RPMI8226 (cell line): Measurements from ENCODE around the gene GSE1.

Experiments used
- DNase-seq: peaks from one replicate; pipeline ENCODE4 v3.0.0-alpha.2; 2015

Gene GSE1

GRCh38 chr16:85710732-85711131, 97.6 kb downstream of the GSE1 start:
- DNase-seq, result no peak

DNA sequence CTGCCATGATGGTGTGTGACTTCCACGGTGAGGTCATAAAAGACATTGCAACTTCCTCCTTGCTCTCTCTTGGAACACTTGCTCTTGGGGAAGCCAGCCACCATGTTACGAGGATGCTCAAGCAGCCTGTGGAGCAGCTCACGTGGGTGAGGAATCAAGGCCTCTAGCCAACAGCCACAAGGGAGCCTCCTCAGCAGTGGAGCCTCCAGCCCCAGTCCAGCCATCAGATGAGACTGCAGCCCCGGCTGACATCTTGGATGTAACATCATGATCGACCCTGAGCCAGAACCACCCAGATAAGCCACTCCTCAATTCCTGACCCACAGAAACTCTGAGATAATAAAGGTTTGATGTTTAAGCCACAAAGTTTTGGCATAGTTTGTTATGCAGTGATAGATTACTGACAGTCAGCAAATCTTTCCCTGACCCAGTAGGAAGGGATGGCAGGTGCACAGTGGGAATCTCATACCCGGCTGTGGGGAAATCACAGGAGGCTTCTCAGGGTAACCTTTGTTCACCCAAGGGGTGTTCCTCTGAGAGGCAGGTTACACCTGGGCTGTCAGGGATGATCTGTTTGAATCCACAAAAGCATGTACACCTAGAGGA, 99.0 kb downstream of the GSE1 start:
- DNase-seq, result peak; percentile 40

- DNase-seq, result no peak
These were observed 99.7 kb downstream of the GSE1 start for GRCh38 chr16:85712801-85713200.

DNA sequence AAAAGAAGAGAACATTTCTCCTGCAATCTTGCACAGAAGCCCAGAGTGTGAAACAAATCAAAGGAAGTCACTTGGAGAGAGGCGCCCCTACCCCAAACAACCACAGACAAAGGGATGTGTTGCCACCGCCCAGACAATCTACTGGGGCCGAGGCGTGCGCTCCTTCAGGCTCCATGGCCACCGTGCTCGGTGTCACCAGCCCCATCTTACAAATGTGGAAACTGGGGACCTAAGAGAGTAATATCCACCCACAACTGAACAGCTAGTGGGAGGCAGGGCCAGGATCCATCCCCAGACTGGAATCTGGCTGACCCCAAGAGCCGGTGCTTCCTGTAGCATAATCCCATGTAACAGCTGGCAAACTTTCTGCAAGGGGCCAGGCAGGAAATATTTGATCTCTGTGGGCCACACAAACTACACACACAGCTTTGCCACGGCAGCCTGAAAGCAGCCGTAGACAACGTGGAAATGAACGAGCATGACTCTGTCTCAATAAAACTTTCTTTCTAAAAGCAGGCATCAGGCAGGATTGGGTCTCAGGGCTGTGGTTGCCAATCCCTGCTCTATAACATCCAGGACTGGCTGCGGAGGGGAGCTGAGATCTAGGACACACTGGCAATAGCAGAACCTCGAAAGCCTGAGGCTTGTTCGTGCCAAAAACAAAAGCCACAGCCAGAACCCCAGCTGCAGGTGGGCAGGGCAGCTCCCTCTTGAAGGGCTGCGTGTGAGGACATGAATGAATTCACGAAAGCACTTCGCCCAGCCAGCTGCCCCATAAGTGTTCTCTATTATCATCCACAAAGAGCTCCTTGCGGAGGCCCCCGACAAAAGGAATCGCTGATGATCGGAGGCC, 102.3 kb downstream of the GSE1 start:
- peak; percentile 63 for DNase-seq

- no peak for DNase-seq
These were observed 103.0 kb downstream of the GSE1 start for GRCh38 chr16:85716022-85716679.

DNA sequence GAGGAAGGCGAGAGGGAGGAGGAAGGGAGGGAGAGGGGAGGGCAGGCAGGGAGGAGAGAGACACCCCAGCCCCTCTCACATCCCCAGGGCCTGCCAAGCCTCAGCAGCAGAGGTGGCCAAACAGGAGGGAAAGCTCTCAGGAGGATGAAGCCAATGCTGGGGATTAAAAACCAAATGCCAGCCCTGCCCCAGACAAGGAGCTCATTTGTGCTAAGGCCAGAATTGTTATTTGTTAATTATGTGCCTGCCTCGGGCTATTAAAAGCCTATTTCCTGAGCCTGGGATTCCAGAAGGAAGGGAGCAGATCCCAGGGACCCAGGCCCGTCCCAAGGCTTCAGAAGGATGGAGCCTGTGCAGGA, 103.5 kb downstream of the GSE1 start:
- no peak for DNase-seq

- peak; percentile 70 for DNase-seq
These were observed 104.5 kb downstream of the GSE1 start for GRCh38 chr16:85717393-85718152.

DNA sequence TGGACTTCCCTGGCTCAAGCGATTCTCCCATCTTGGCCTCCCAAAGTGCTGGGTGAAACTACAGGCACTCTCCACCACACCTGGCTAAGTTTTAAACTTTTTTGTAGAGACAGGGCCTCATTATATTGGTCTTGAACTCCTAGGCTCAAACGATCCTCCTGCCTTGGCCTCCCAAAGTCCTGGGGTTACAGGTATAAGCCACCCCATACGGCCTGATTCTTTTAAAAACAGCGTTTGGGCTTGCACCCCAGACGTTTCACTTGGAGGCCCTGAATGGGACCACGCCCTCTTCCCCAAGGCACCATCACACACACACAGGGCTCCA, 105.0 kb downstream of the GSE1 start:
- DNase-seq, result no peak

GRCh38 chr16:85718682-85719081, 105.6 kb downstream of the GSE1 start:
- DNase-seq, result peak; percentile 47

DNA sequence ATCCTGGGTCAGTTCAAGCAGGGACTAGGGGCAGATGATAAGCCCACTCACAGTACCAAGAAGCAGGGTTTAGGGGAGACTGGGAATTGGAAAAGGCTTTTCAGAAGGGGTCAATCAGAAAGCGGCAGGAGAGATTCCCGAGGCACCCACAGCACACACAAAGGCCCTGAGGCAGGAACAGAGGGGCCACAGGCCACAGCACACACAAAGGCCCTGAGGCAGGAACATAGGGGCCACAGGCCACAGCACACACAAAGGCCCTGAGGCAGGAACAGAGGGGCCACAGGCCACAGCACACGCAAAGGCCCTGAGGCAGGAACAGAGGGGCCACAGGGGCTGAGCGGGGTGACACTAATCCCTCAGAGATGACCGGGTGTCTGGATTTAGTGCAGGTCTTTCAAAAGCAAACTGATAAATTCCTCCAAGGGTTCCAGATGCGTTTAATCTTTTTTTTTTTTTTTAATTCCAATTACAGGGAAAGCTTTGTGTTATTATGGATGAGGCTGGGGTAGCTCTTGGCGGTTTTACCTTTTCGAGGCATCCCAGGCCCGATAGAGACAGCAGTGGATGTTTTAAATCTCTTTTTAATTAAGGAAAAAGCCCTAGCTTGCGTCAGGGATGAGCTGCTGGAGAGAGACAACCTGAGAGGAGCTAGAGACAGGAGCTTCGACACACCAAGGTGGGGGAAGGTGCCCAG, 106.6 kb downstream of the GSE1 start:
- no peak for DNase-seq

DNA sequence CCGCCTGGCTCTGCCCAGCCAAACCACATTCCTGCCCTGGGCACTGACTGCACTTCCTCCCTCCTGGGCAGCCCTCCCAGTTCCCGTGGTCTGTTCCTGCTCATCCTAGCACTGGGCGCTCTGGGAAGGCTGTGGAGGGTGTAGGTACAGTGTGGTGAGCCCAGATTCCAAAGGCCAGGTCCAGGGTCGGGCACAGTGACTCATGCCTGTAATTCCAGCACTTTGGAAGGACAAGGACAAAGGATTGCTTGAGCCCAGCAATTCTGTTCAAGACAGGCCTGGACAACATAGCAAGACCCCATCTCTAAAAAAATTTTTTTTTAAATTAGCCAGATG, 107.1 kb downstream of the GSE1 start:
- DNase-seq, result no peak

DNA sequence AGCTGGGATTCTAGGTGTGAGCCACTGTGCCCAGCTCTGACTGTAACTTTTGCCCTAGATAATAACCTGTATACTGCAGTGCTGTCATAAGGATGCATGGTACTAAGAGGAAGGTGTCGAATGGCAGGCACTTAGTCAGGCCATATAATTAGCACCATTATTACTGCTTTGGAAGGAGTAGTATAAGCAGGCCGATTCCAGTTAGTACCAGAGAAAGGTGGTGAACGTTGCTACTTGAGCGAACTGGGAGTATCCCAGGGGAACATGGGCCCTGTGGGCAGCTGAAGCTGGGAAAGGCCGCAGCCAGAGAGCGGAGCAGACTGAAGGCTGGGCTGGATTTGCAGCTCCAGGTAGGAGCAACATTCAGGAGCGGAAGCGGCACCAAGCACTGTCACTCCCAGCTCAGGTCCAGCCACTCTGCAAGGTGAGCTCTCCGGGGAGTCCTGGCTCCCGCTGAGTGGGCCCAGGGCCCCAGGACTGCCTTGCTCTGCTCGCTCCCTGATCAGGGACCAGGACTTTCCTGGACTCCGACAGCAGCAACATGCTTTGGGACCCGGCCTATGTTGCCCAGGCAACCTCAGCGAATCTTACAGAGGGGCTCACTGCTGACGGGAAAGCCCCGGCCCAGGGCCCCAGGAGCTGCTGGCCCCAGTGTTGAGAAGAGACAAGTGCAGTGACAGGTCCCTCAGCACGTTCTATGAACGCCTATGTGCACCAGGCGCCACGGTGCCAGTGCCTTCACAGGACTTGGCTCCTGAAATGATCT, 109.2 kb downstream of the GSE1 start:
- no peak for DNase-seq

- DNase-seq, result no peak
These were observed 111.2 kb downstream of the GSE1 start for GRCh38 chr16:85724126-85724879.

GRCh38 chr16:85724936-85725335, 111.8 kb downstream of the GSE1 start:
- no peak for DNase-seq
